ENCODE measurements around the gene KRTAP10-7. TPM values are rescaled to one million over a fixed set of nuclear protein-coding genes. Genes with fewer than 3 reads are reported as not detected.

Gene KRTAP10-7
- total and polyA plus RNA-seq, 9 of the 15 experiments (the other 6 are each of a cell fraction or from before 2014, with no cell fraction given), result not detected

GRCh38 chr21:44612669-44613229, 12.4 kb downstream of the KRTAP10-7 start:
- no peak overlapping the region for H3K4me3 ChIP-seq
- DNase-seq (ENCODE audit: extremely low read depth in 1 of 4, low spot score in 3 of 4) (no peak), FAIRE-seq (no peak), ATAC-seq (no peak)
- H3K27ac ChIP-seq (ENCODE audit: extremely low read depth, low read depth, low read length), result no peak overlapping the region
- no peaks in the 10 kb centered on the region for H4K20me1 ChIP-seq (replicated peaks; ENCODE audit: control insufficient read depth, insufficient read depth, low read length)
- H3K9ac ChIP-seq (ENCODE audit: insufficient read depth in 1 of 2, low read depth in 2 of 2, low read length in 2 of 2), result no peak overlapping the region
- no peak overlapping the region for H2AFZ ChIP-seq (ENCODE audit: low read depth, low read length)
- no peaks in the 10 kb centered on the region for H3K36me3 ChIP-seq (ENCODE audit: control insufficient read depth, insufficient read depth, low read length)
- WGBS (ENCODE audit: insufficient coverage, low coverage, missing lambda C conversion rate), result 0% methylated on average over 8 of the region's 13 CpGs
- in situ Hi-C loops (cut with MboI), result no loop called here
- H3K4me1 ChIP-seq (replicated peaks in 1 of 2; ENCODE audit: control insufficient read depth in 2 of 2, insufficient read depth in 2 of 2, low read length in 2 of 2), result peaks cover 0 to 10% of the 10 kb centered on the region in 2 experiments; a peak in 2 of 5 replicates
- peaks cover 14 to 44% of the 10 kb centered on the region in 2 experiments; a peak in 4 of 5 replicates for H3K27me3 ChIP-seq (ENCODE audit: control insufficient read depth in 2 of 2, insufficient read depth in 2 of 2, low read length in 2 of 2)
- intact Hi-C loops (cut with micrococcal nuclease), result no loop called here
- H3K9me1 ChIP-seq (ENCODE audit: control insufficient read depth, insufficient read depth, low read length), result peaks cover 3% of the 10 kb centered on the region
- ChIA-PET POLR2A (no interaction called here), CTCF (ENCODE audit: low intra/inter-chr PET ratio) (no interaction called here)
- H3K4me2 ChIP-seq (ENCODE audit: insufficient read depth, low read length), result no peak overlapping the region
- H3K9me3 ChIP-seq (replicated peaks; ENCODE audit: control insufficient read depth, insufficient read depth, low read depth, low read length), result no peaks in the 10 kb centered on the region; the same call in none of the 2 replicates
- H3K79me2 ChIP-seq (ENCODE audit: control insufficient read depth, insufficient read depth, low read length), result no peaks in the 10 kb centered on the region
- TF ChIP-seq ZFP36 (IDR thresholded peaks at IDR 0.05; ENCODE audit: low read depth, low read length, partially characterized antibody) (no peak), POLR2G (IDR thresholded peaks at IDR 0.05; ENCODE audit: low read depth, low read length) (no peak), MYC (IDR thresholded peaks at IDR 0.05; ENCODE audit: low read depth, low read length) (no peak), MYC (CRISPR knock-in tag; IDR thresholded peaks at IDR 0.05; ENCODE audit: borderline replicate concordance, low read depth) (no peak), ATF7 (IDR thresholded peaks at IDR 0.05) (no peak)
- BruUV-seq (replicated peaks), result no TSS peak
